ENCODE measurements around the gene USE1.

- TF ChIP-seq YBX1 (IDR thresholded peaks at IDR 0.05) (no peak), ZBTB5 (IDR thresholded peaks at IDR 0.05) (no peak), ZNF780A (CRISPR knock-in tag; IDR thresholded peaks at IDR 0.05) (no peak), FOXA1 (IDR thresholded peaks at IDR 0.05; ENCODE audit: borderline replicate concordance) (no peak), SETDB1 (IDR thresholded peaks at IDR 0.05; ENCODE audit: low read length) (no peak), POLR2A (conservative IDR thresholded peaks at IDR 0.05) (no peak), IRF2 (CRISPR knock-in tag; IDR thresholded peaks at IDR 0.05) (no peak), RAD21 (CRISPR knock-in tag; conservative IDR thresholded peaks at IDR 0.05 in 1 of 2, IDR thresholded peaks at IDR 0.05 in 1 of 2) (no peak), SMAD1 (IDR thresholded peaks at IDR 0.05; ENCODE audit: low read depth, low read length, partially characterized antibody) (no peak)
These were observed 27.5 kb downstream of the USE1 start for GRCh38 chr19:17242431-17243208.

All from K562 (cell line).